ENCODE data around the gene MRPS24. TPM values are rescaled to one million over a fixed set of nuclear protein-coding genes. Genes with fewer than 3 reads are reported as not detected.

MRPS24 gene
- total RNA-seq, 6 experiments from 2014 or later, result 45.2 to 83.4 (median 66.7) TPM

GRCh38 chr7:43884617-43885016 lies 15.3 kb upstream of the MRPS24 start:
- no peak overlapping the region for H3K27ac ChIP-seq
- no peaks in the 10 kb centered on the region for H3K27me3 ChIP-seq
- WGBS (ENCODE audit: insufficient coverage, low coverage, low lambda C conversion rate, missing lambda C conversion rate), result 95% methylated on average over 3 of the region's 4 CpGs
- peaks cover 0 to 8% (median 2%) of the 10 kb centered on the region in 4 donors for H3K4me1 ChIP-seq
- no peaks in the 10 kb centered on the region for H3K9me3 ChIP-seq
- ATAC-seq, result no peak
- DNase-seq, result no peak
- no peak overlapping the region for H3K4me3 ChIP-seq
- H3K36me3 ChIP-seq, result peaks cover 0 to 45% (median 13%) of the 10 kb centered on the region in 4 donors
- intact Hi-C loops (cut with DNase I), result no loop called here
- TF ChIP-seq CTCF (IDR thresholded peaks at IDR 0.05) (no peak), POLR2A (IDR thresholded peaks at IDR 0.05) (no peak)

GRCh38 chr7:43884209-43884608 lies 14.9 kb upstream of the MRPS24 start:
- no peaks in the 10 kb centered on the region for H3K9me3 ChIP-seq
- peaks cover 0 to 8% (median 2%) of the 10 kb centered on the region in 4 donors for H3K4me1 ChIP-seq
- H3K27ac ChIP-seq, result no peak overlapping the region
- no peak for TF ChIP-seq CTCF (IDR thresholded peaks at IDR 0.05)
- no peak for TF ChIP-seq POLR2A (IDR thresholded peaks at IDR 0.05)
- intact Hi-C loops (cut with DNase I), result no loop called here
- WGBS (ENCODE audit: insufficient coverage, low coverage, low lambda C conversion rate, missing lambda C conversion rate), result 93% methylated on average over 2 of the region's 4 CpGs
- ATAC-seq (no peak), DNase-seq (no peak)
- peaks cover 0 to 45% (median 13%) of the 10 kb centered on the region in 4 donors for H3K36me3 ChIP-seq
- H3K27me3 ChIP-seq, result no peaks in the 10 kb centered on the region
- no peak overlapping the region for H3K4me3 ChIP-seq

- H3K36me3 ChIP-seq, result peaks cover 12 to 59% (median 35%) of the 10 kb centered on the region in 4 donors
- H3K27me3 ChIP-seq, result no peaks in the 10 kb centered on the region
- no peak for TF ChIP-seq CTCF (IDR thresholded peaks at IDR 0.05)
- no peak for TF ChIP-seq POLR2A (IDR thresholded peaks at IDR 0.05)
- H3K4me1 ChIP-seq, result peaks cover 0 to 20% (median 2%) of the 10 kb centered on the region in 4 donors
- ATAC-seq (no peak), DNase-seq (no peak)
- intact Hi-C loops (cut with DNase I), result no loop called here
- no peaks in the 10 kb centered on the region for H3K9me3 ChIP-seq
- H3K4me3 ChIP-seq, result no peak overlapping the region
- no peak overlapping the region for H3K27ac ChIP-seq
- 81% methylated on average over 5 of the region's 5 CpGs for WGBS (ENCODE audit: insufficient coverage, low coverage, low lambda C conversion rate, missing lambda C conversion rate)
These were observed 11.3 kb upstream of the MRPS24 start for GRCh38 chr7:43880596-43880995.

- no peak overlapping the region for H3K4me3 ChIP-seq
- 78% methylated on average over 2 of the region's 2 CpGs for WGBS (ENCODE audit: insufficient coverage, low coverage, low lambda C conversion rate, missing lambda C conversion rate)
- ATAC-seq (no peak), DNase-seq (no peak)
- intact Hi-C loops (cut with DNase I), result no loop called here
- no peak overlapping the region for H3K27ac ChIP-seq
- TF ChIP-seq POLR2A (IDR thresholded peaks at IDR 0.05), result no peak
- TF ChIP-seq CTCF (IDR thresholded peaks at IDR 0.05), result no peak
- H3K36me3 ChIP-seq, result peaks cover 12 to 53% (median 33%) of the 10 kb centered on the region in 4 donors
- H3K4me1 ChIP-seq, result peaks cover 0 to 20% (median 2%) of the 10 kb centered on the region in 4 donors
- H3K27me3 ChIP-seq, result no peaks in the 10 kb centered on the region
- no peaks in the 10 kb centered on the region for H3K9me3 ChIP-seq
These were observed 10.2 kb upstream of the MRPS24 start for GRCh38 chr7:43879477-43879876.

- no CpG with 5 or more reads among the region's 5 CpGs for WGBS (ENCODE audit: insufficient coverage, low coverage, low lambda C conversion rate, missing lambda C conversion rate)
- ATAC-seq (peak in 3 of 4 donors; percentile 3 to 8 (median 4)), DNase-seq (no peak)
- H3K4me3 ChIP-seq, result no peak overlapping the region
- no peaks in the 10 kb centered on the region for H3K9me3 ChIP-seq
- TF ChIP-seq POLR2A (IDR thresholded peaks at IDR 0.05) (no peak), CTCF (IDR thresholded peaks at IDR 0.05) (no peak)
- peaks cover 0 to 20% (median 2%) of the 10 kb centered on the region in 4 donors for H3K4me1 ChIP-seq
- no peaks in the 10 kb centered on the region for H3K27me3 ChIP-seq
- H3K27ac ChIP-seq, result no peak overlapping the region
- intact Hi-C loops (cut with DNase I), result no loop called here
- H3K36me3 ChIP-seq, result peaks cover 12 to 46% (median 32%) of the 10 kb centered on the region in 4 donors
These were observed 9.6 kb upstream of the MRPS24 start for GRCh38 chr7:43878867-43879266.
